GM12878 (cell line): ENCODE data around the gene CPSF4L. TPM values are rescaled to one million over a fixed set of nuclear protein-coding genes. Genes with fewer than 3 reads are reported as not detected.

Source experiments
- ATAC-seq: fragments of 200-7000 bp; cut with Tn5 transposase; 3 replicates; pipeline ENCODE4 v1.9.1; 2020; ENCODE audit warnings: mild to moderate bottlenecking, moderate library complexity
- BruUV-seq: library from RNA; stranded (reverse); fragments of 400-500 nt; replicated peaks from 2 replicates; lab custom pipeline; 2021; lab: Mats Ljungman, UMichigan
- CTCF ChIA-PET: fragments of 300-600 bp; sonication (Branson Sonifier 250); formaldehyde crosslinking; extraction: SDS; loops from one replicate; lab custom pipeline; 2021; ENCODE audit warnings: inconsistent platforms; lab: Yijun Ruan, JAX
- POLR2A ChIA-PET: fragments of 350-600 bp; formaldehyde crosslinking; extraction: SDS; loops from one replicate; lab custom pipeline; 2021; ENCODE audit warnings: inconsistent platforms; lab: Charles Lee
- RAD21 ChIA-PET: fragments of 300-600 bp; sonication (Branson Sonifier 250); formaldehyde crosslinking; loops from one replicate; lab custom pipeline; 2023; ENCODE audit warnings: antibody characterized with exemption; ENCODE audit not compliant: unreplicated experiment; lab: Charles Lee
- SMC1A ChIA-PET: fragments of 300-600 bp; sonication (Branson Sonifier 250); formaldehyde crosslinking; loops from one replicate; lab custom pipeline; 2023; ENCODE audit not compliant: unreplicated experiment, uncharacterized antibody; lab: Charles Lee
- DNase-seq: peaks from one replicate; pipeline ENCODE4 v3.0.0-alpha.2; 2011; ENCODE audit warnings: low read depth, low spot score
- FAIRE-seq: peaks from 3 replicates; lab custom pipeline; 2011; peaks lifted over from hg19 to GRCh38; lab: Jason Lieb, UNC
- H2AFZ ChIP-seq: 2 replicates; pipeline ENCODE4 v1.6.0; 2011; ENCODE audit warnings: low read depth, low read length, control low read depth; ENCODE audit not compliant: control insufficient read depth
- H3K27ac ChIP-seq: 2 replicates; pipeline ENCODE4 v1.5.1; 2011; ENCODE audit warnings: control low read depth; ENCODE audit not compliant: control insufficient read depth, insufficient read depth
- H3K27me3 ChIP-seq, 2 experiments: replicated peaks in 1 of 2; 2 replicates each; pipeline versions ENCODE4 v1.6.0 to v1.6.1; 2011; ENCODE audit warnings: low read length in 1 of 2; ENCODE audit not compliant: control insufficient read depth in 2 of 2, insufficient read depth in 2 of 2
- H3K36me3 ChIP-seq, 2 experiments: 2 replicates each; pipeline ENCODE4 v1.5.1; 2011; ENCODE audit warnings: low read length in 1 of 2; ENCODE audit not compliant: control insufficient read depth in 2 of 2, insufficient read depth in 2 of 2
- H3K4me1 ChIP-seq: 2 replicates; pipeline ENCODE4 v1.6.1; 2011; ENCODE audit warnings: mild to moderate bottlenecking, low read length, moderate library complexity, mixed read lengths; ENCODE audit not compliant: control insufficient read depth, insufficient read depth
- H3K4me2 ChIP-seq: 2 replicates; pipeline ENCODE4 v1.6.0; 2011; ENCODE audit warnings: control low read depth; ENCODE audit not compliant: control insufficient read depth, insufficient read depth
- H3K4me3 ChIP-seq: fragments of 200-600 bp; sonication (generic); 2 replicates; pipeline ENCODE4 v1.5.1; 2016
- H3K79me2 ChIP-seq: 2 replicates; pipeline ENCODE4 v1.6.0; 2011; ENCODE audit warnings: low read length; ENCODE audit not compliant: control insufficient read depth, insufficient read depth
- H3K9ac ChIP-seq: 2 replicates; pipeline ENCODE4 v1.8.0; 2011; ENCODE audit warnings: low read length, control low read depth, mixed read lengths; ENCODE audit not compliant: control insufficient read depth, insufficient read depth
- H3K9me3 ChIP-seq: replicated peaks from 3 replicates; pipeline ENCODE4 v1.5.1; 2011; ENCODE audit warnings: mild to moderate bottlenecking, low read length; ENCODE audit not compliant: control insufficient read depth, insufficient read depth
- H4K20me1 ChIP-seq: 2 replicates; pipeline ENCODE4 v1.6.0; 2011; ENCODE audit not compliant: control insufficient read depth, insufficient read depth
- EED ChIP-seq: sonication (generic); IDR thresholded peaks from 2 replicates; pipeline ENCODE4 v1.6.1; 2016; ENCODE audit warnings: antibody characterized with exemption, low read depth
- FOS ChIP-seq: IDR thresholded peaks from 3 replicates; pipeline ENCODE4 v1.6.1; 2011; ENCODE audit warnings: borderline replicate concordance; ENCODE audit not compliant: insufficient read length; ENCODE audit errors: extremely low read depth
- IRF5 ChIP-seq: fragments of 450-650 bp; IDR thresholded peaks from 2 replicates; pipeline ENCODE4 v1.6.1; 2017; ENCODE audit warnings: borderline replicate concordance
- JUNB ChIP-seq: IDR thresholded peaks from 2 replicates; pipeline ENCODE4 v1.6.1; 2016; ENCODE audit warnings: antibody characterized with exemption, mild to moderate bottlenecking
- MEF2B ChIP-seq: fragments of 450-650 bp; IDR thresholded peaks from 2 replicates; pipeline ENCODE4 v1.6.1; 2018; ENCODE audit warnings: mild to moderate bottlenecking, moderate library complexity; ENCODE audit not compliant: partially characterized antibody, poor library complexity, severe bottlenecking
- MLLT1 ChIP-seq: fragments of 450-650 bp; IDR thresholded peaks from 2 replicates; pipeline ENCODE4 v1.6.1; 2016; ENCODE audit warnings: mild to moderate bottlenecking
- PML ChIP-seq: IDR thresholded peaks from 2 replicates; pipeline ENCODE4 v1.6.1; 2012; ENCODE audit warnings: low read length, inconsistent platforms
- POLR2AphosphoS2 ChIP-seq: IDR thresholded peaks from 2 replicates; pipeline ENCODE4 v1.6.1; 2011; ENCODE audit warnings: low read depth, mild to moderate bottlenecking, low read length, improper control_type of control experiment, moderate library complexity
- SIN3A ChIP-seq: IDR thresholded peaks from 2 replicates; pipeline ENCODE4 v1.6.1; 2012; ENCODE audit warnings: low read depth, low read length, improper control_type of control experiment
- SMAD5 ChIP-seq: IDR thresholded peaks from 2 replicates; pipeline ENCODE4 v1.6.1; 2016; ENCODE audit warnings: antibody characterized with exemption, low read depth
- SUZ12 ChIP-seq: fragments of 200-600 bp; sonication (generic); IDR thresholded peaks from one replicate; pipeline ENCODE4 v1.6.1; 2018; ENCODE audit warnings: antibody characterized with exemption, mild to moderate bottlenecking; ENCODE audit not compliant: unreplicated experiment
- USF1 ChIP-seq: IDR thresholded peaks from 2 replicates; pipeline ENCODE4 v1.6.1; 2011; ENCODE audit warnings: borderline replicate concordance, low read depth, mild to moderate bottlenecking, moderate library complexity, mixed read lengths, low read length; ENCODE audit not compliant: insufficient read depth; ENCODE audit errors: extremely low read length
- ZNF24 ChIP-seq: fragments of 450-650 bp; IDR thresholded peaks from 2 replicates; pipeline ENCODE4 v1.6.1; 2017; ENCODE audit warnings: antibody characterized with exemption, mild to moderate bottlenecking
- WGBS: methylation state at CpG from one replicate; pipeline ENCODE4 v1.1.6; 2016; ENCODE audit warnings: low lambda C conversion rate; ENCODE audit not compliant: insufficient replicate concordance, insufficient coverage; ENCODE audit errors: missing lambda C conversion rate; 5-methylcytosine and 5-hydroxymethylcytosine counted together
- in situ Hi-C: fragments of 300-500 bp; cut with MboI; formaldehyde crosslinking; loops from 9 replicates; pipeline ENCODE4 v1.14.3; 2018; ENCODE audit warnings: mixed read lengths
- intact Hi-C: fragments of 100-400 bp; cut with micrococcal nuclease; formaldehyde crosslinking; loops from one replicate; pipeline ENCODE4 v1.14.2; 2022; ENCODE audit not compliant: unreplicated experiment
- polyA plus RNA-seq, 11 experiments: library from polyadenylated mRNA; depleted of rRNA in 4 of 11; unstranded in 6 of 11; stranded (reverse) in 5 of 11; fragments of >200 nt; fragmentation: Nextera tagmentation in 4 of 11; fragmentation: Illumina TruSeq in 1 of 11; extraction: Ambion mirVana in 4 of 11; extraction: Trizol in 1 of 11; gene quantifications; 1 replicate in 1 of 11; 2 replicates in 10 of 11; pipeline versions ENCODE4 v1.2.1 to v1.2.3, GENCODE V29; 2011 to 2016; ENCODE audit warnings: inconsistent platforms in 2 of 11, missing spikeins in 2 of 11, low read depth in 1 of 11
- total RNA-seq, 4 experiments: library from RNA; depleted of rRNA in 3 of 4; stranded (reverse); fragments of >200 nt in 3 of 4; fragmentation: Illumina TruSeq in 1 of 4; extraction: Trizol in 1 of 4; gene quantifications; 2 replicates each; pipeline versions ENCODE4 v1.2.1 to v1.2.3, GENCODE V29; 2013 to 2021

The CPSF4L gene
- total and polyA plus RNA-seq, 10 of the 15 experiments (the other 5 are each of a cell fraction or from before 2014, with no cell fraction given), result not detected

- in situ Hi-C loops (no loop called here), intact Hi-C loops (no loop called here)
- TF ChIP-seq IRF5 (no peak), JUNB (peak; percentile 30; the same call in 1 of the 2 replicates)
- H3K9me3 ChIP-seq, result no peaks in the 10 kb centered on the region
- H3K4me2 ChIP-seq, result no peak overlapping the region
- no peak overlapping the region for H3K27ac ChIP-seq
- H3K79me2 ChIP-seq, result peaks cover 48% of the 10 kb centered on the region
- no peak for DNase-seq
- H3K36me3 ChIP-seq, result no peaks in the 10 kb centered on the region; a peak in 1 of 4 replicates
- no TSS peak for BruUV-seq
- H2AFZ ChIP-seq, result no peak overlapping the region
- CTCF ChIA-PET, result interaction anchor here (1.7 kb wide), 1 partner anchor 33 kb away, joined by 3 read pairs; no protein-coding TSS in a partner anchor
- FAIRE-seq, result no peak
- H3K4me1 ChIP-seq, result peaks cover 14% of the 10 kb centered on the region
- WGBS, result no CpG with 5 or more reads among the region's 2 CpGs
- RAD21 ChIA-PET, result no interaction called here
- POLR2A ChIA-PET, result interaction anchor here (0.6 kb wide), 1 partner anchor 33 kb away, joined by 4 read pairs; no protein-coding TSS in a partner anchor
- ATAC-seq, result no peak
- SMC1A ChIA-PET, result interaction anchor here (8.2 kb wide), 1 partner anchor 32 kb away, joined by 61 read pairs; the partner anchor contains the start of gene COG1
- no peak overlapping the region for H3K4me3 ChIP-seq
- H3K9ac ChIP-seq, result no peak overlapping the region
- no peaks in the 10 kb centered on the region for H3K27me3 ChIP-seq
- no peaks in the 10 kb centered on the region for H4K20me1 ChIP-seq
Measured at GRCh38 chr17:73224237-73224636, 37.4 kb downstream of the CPSF4L start.

GRCh38 chr17:73223626-73224230 lies 38.0 kb downstream of the CPSF4L start:
- no peak overlapping the region for H3K9ac ChIP-seq
- RAD21 ChIA-PET, result no interaction called here
- SMC1A ChIA-PET, result interaction anchor here (1.1 to 2.0 kb wide), 2 partner anchors 8 to 26 kb away, joined by 3 to 6 read pairs; a partner anchor contains a TSS
- CTCF ChIA-PET, result interaction anchor here (1.1 to 1.8 kb wide), 2 partner anchors 146 to 498 kb away, joined by 4 to 6 read pairs; no protein-coding TSS in a partner anchor
- H3K36me3 ChIP-seq, result peaks cover 0 to 3% of the 10 kb centered on the region in 2 experiments; a peak in 2 of 4 replicates
- no peaks in the 10 kb centered on the region for H3K27me3 ChIP-seq
- 100% methylated on average over 2 of the region's 2 CpGs for WGBS
- BruUV-seq, result no TSS peak
- H2AFZ ChIP-seq, result no peak overlapping the region
- no peak for ATAC-seq
- no peak for DNase-seq
- H4K20me1 ChIP-seq, result no peaks in the 10 kb centered on the region
- no peak for FAIRE-seq
- intact Hi-C loops (no loop called here), in situ Hi-C loops (no loop called here)
- H3K4me2 ChIP-seq, result no peak overlapping the region
- H3K27ac ChIP-seq, result no peak overlapping the region
- H3K4me3 ChIP-seq, result no peak overlapping the region
- peaks cover 10% of the 10 kb centered on the region for H3K4me1 ChIP-seq
- peaks cover 43% of the 10 kb centered on the region for H3K79me2 ChIP-seq
- TF ChIP-seq PML (no peak), POLR2AphosphoS2 (no peak), MLLT1 (no peak), MEF2B (no peak), USF1 (no peak), FOS (no peak), SUZ12 (no peak), EED (no peak), SIN3A (no peak), SMAD5 (no peak), ZNF24 (no peak)
- POLR2A ChIA-PET, result interaction anchor here (0.6 kb wide), 1 partner anchor 32 kb away, joined by 4 read pairs; no protein-coding TSS in a partner anchor
- H3K9me3 ChIP-seq, result no peaks in the 10 kb centered on the region
